BLaER1 (cell line): ENCODE measurements around the gene ALDH1A1.

Experiments
- H3K27ac ChIP-seq: shearing (Covaris generic); formaldehyde crosslinking; 2 replicates; pipeline ENCODE4 v1.8.1; 2022
- H3K27me3 ChIP-seq: shearing (Covaris generic); formaldehyde crosslinking; 2 replicates; pipeline ENCODE4 v1.8.1; 2022
- H3K36me3 ChIP-seq: shearing (Covaris generic); formaldehyde crosslinking; 2 replicates; pipeline ENCODE4 v1.8.1; 2022
- H3K4me1 ChIP-seq: shearing (Covaris generic); formaldehyde crosslinking; 2 replicates; pipeline ENCODE4 v1.8.1; 2022
- H3K4me2 ChIP-seq: shearing (Covaris generic); formaldehyde crosslinking; 2 replicates; pipeline ENCODE4 v1.8.1; 2022
- H3K4me3 ChIP-seq: shearing (Covaris generic); formaldehyde crosslinking; 2 replicates; pipeline ENCODE4 v1.8.1; 2022
- H3K9ac ChIP-seq: shearing (Covaris generic); formaldehyde crosslinking; 2 replicates; pipeline ENCODE4 v1.8.1; 2022
- H3K9me3 ChIP-seq: shearing (Covaris generic); formaldehyde crosslinking; 2 replicates; pipeline ENCODE4 v1.8.1; 2022
- H4K20me1 ChIP-seq: shearing (Covaris generic); formaldehyde crosslinking; 2 replicates; pipeline ENCODE4 v1.8.1; 2022
- Cebpa-rat ChIP-seq: shearing (Covaris generic); IDR thresholded peaks from 2 replicates; pipeline ENCODE4 v1.8.1; 2022

Gene ALDH1A1

DNA sequence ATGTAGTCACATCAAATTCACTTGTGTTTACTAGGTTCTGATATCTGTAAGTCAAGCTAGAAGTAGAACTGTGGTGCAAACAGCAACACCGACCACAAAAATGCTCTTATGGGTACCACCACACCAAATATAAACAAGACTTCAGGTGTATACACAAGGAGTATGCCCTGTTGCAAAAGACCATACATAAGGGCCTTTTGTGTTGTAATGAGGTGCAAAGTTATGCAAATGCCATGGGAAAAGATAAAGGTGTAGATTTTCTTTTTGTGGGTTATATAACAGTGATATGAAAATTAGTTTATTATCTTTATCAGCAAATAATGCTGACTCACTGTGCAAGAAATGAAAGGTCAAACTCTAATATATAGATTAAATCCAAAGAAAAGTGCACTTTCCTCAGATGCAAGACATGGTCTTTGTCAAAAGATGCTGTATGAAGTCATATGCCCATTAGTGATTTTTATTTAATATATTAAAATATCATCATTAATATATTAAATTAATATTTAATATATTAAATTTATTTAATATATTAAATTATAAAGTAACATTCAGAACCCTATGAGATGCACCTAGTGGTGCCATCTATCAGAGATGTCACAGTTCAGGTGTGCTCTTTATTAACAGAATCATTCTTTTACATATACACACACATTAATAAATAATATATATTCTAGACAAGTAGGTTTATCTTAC is 26.7 kb upstream of the ALDH1A1 start:
- Histone ChIP-seq H4K20me1 (no peaks in the 10 kb centered on the region), H3K4me1 (no peaks in the 10 kb centered on the region)

DNA sequence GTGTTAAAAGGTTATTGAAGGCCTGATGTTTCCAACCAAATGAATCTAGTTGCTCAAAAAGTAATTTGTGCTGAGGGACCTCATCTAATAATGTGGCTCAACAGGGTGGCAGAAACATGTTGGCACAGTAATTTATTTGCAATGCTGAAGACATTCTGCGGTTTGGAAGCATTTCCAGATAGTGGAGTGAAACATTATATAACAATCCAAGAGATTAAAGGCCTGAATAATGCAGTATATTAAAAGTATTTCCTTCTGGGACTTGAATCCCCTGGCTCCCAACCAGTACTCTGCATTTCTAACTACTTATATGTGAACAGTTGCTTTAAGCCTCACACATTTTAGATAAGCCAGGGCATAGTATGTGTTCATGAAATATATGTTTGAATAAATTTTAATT is 25.9 kb upstream of the ALDH1A1 start:
- no peak overlapping the region for H3K9ac ChIP-seq
- H3K4me3 ChIP-seq, result no peak overlapping the region
- no peaks in the 10 kb centered on the region for H3K36me3 ChIP-seq
- H3K27me3 ChIP-seq, result no peaks in the 10 kb centered on the region
- H3K9me3 ChIP-seq, result no peaks in the 10 kb centered on the region
- no peak overlapping the region for H3K27ac ChIP-seq
- H3K4me2 ChIP-seq, result no peak overlapping the region
- H4K20me1 ChIP-seq, result no peaks in the 10 kb centered on the region
- no peaks in the 10 kb centered on the region for H3K4me1 ChIP-seq
- TF ChIP-seq Cebpa-rat, result no peak

More for the DNA sequence above, 26.7 kb upstream of the ALDH1A1 start:
- no peak for TF ChIP-seq Cebpa-rat
- H3K27me3 ChIP-seq, result no peaks in the 10 kb centered on the region
- H3K9ac ChIP-seq, result no peak overlapping the region
- no peaks in the 10 kb centered on the region for H3K9me3 ChIP-seq
- no peak overlapping the region for H3K4me3 ChIP-seq
- no peaks in the 10 kb centered on the region for H3K36me3 ChIP-seq
- no peak overlapping the region for H3K4me2 ChIP-seq
- H3K27ac ChIP-seq, result no peak overlapping the region

DNA sequence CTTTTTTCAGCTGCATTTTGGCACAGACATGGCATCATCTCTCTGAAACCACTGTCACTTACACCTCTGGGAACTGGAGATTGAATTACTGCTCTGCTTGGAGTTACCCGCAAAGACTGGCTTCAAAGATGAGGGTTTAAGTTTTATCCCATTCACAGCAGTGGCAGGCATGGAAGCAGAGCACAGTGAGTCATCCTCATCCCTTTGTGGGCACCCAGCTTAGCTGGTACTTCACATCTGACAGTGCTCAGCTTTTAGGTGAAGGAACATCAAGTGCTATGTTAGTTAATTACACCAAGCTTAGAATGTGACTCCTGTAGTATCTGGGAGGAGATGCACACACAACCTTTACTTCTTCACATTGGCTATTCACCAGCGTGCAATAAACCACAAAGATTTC is 24.8 kb upstream of the ALDH1A1 start:
- no peak for TF ChIP-seq Cebpa-rat
- Histone ChIP-seq H3K9me3 (no peaks in the 10 kb centered on the region), H3K4me3 (no peak overlapping the region), H3K27ac (no peak overlapping the region), H3K36me3 (no peaks in the 10 kb centered on the region), H3K27me3 (no peaks in the 10 kb centered on the region), H3K4me1 (no peaks in the 10 kb centered on the region), H4K20me1 (no peaks in the 10 kb centered on the region), H3K4me2 (no peak overlapping the region), H3K9ac (no peak overlapping the region)

DNA sequence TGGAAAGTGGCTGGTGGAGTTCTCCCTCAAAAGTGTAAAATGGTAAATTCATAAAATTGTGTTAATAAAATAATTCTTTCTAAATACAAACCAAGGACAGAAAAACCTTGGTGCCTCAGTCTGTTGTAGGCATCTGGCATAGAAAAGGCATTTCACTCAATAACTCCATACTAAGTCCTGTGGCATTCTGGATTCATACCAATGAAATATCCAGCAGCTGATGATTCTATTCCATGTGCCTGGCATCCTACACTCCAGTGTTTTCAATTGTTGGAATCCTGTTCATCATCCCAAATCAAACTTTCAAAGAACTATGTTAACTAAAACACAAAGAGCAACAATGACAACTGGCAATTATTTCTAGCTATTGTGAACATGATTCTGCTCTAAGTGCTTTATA is 21.6 kb upstream of the ALDH1A1 start:
- H4K20me1 ChIP-seq, result no peaks in the 10 kb centered on the region
- no peaks in the 10 kb centered on the region for H3K9me3 ChIP-seq
- H3K4me1 ChIP-seq, result no peaks in the 10 kb centered on the region
- H3K27me3 ChIP-seq, result no peaks in the 10 kb centered on the region
- no peak overlapping the region for H3K27ac ChIP-seq
- no peak overlapping the region for H3K9ac ChIP-seq
- no peak overlapping the region for H3K4me3 ChIP-seq
- H3K36me3 ChIP-seq, result no peaks in the 10 kb centered on the region
- H3K4me2 ChIP-seq, result no peak overlapping the region
- TF ChIP-seq Cebpa-rat, result no peak

DNA sequence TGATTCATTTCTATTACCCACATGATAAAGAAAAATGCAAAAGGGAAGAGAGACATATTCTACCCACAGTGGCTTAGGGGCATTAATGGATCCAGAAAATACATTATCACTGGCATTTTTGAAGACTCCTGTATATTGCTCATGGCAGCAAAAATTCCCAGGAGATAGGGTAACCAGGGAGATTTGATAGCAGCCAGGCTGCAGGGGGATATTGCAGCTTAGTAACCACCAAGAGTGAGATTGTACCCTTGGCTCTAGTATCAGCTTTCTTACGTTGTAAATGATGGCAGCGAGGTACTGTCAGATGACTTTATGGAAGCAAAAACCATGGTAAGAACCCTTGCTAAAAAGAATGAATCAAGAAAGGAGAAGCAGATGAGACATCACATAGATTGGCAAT is 19.8 kb upstream of the ALDH1A1 start:
- Histone ChIP-seq H3K4me3 (no peak overlapping the region), H4K20me1 (no peaks in the 10 kb centered on the region), H3K9ac (no peak overlapping the region), H3K27me3 (no peaks in the 10 kb centered on the region), H3K9me3 (no peaks in the 10 kb centered on the region), H3K27ac (no peak overlapping the region), H3K4me2 (no peak overlapping the region), H3K36me3 (no peaks in the 10 kb centered on the region), H3K4me1 (no peaks in the 10 kb centered on the region)
- no peak for TF ChIP-seq Cebpa-rat

DNA sequence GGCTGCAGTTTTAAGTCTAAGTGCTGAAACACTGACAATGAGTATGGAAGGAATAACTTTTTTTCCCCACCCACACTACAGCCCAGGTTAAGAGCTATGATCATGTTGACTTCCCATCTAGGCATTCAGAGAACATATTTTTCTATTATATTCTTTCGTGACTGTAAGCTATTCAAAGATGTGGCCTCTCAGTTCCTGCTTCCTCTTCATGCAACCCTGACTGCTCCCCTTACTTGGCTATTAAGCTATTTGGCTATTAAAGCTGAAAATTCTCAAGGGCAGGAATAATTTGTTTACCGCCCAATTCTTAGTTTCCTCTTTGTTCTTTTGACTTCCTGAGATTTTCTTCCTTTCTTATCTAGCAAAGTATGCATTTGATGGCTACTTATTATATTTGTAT is 18.6 kb upstream of the ALDH1A1 start:
- no peak for TF ChIP-seq Cebpa-rat
- Histone ChIP-seq H3K36me3 (no peaks in the 10 kb centered on the region), H3K4me3 (no peak overlapping the region), H3K4me2 (no peak overlapping the region), H3K9ac (no peak overlapping the region), H3K27ac (no peak overlapping the region), H3K27me3 (no peaks in the 10 kb centered on the region), H3K4me1 (no peaks in the 10 kb centered on the region), H3K9me3 (no peaks in the 10 kb centered on the region), H4K20me1 (no peaks in the 10 kb centered on the region)

DNA sequence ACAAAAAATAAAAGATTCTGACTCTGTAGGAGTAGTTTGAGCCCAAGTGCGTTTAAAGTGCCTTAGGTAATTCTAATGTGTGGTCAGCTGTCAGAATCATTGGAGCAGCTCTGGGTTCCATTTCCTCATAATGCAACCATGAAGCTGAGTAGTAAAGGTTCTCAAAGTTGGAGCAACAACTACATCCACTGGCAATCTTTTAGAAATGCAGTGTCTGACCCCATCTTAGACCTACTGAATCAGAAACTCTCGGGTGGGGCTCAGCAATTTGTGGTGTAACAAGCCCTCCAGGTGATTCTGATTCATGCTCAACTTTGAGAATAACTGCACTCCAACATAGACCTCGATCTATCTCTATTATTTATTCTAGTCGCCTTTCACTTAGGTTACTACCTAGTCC is 7.6 kb upstream of the ALDH1A1 start:
- H3K4me3 ChIP-seq, result no peak overlapping the region
- peaks cover 9% of the 10 kb centered on the region; the same call in 1 of the 2 replicates for H3K9me3 ChIP-seq
- H3K4me2 ChIP-seq, result no peak overlapping the region
- no peak overlapping the region for H3K27ac ChIP-seq
- no peaks in the 10 kb centered on the region for H3K4me1 ChIP-seq
- H3K36me3 ChIP-seq, result no peaks in the 10 kb centered on the region
- H3K27me3 ChIP-seq, result no peaks in the 10 kb centered on the region
- H4K20me1 ChIP-seq, result no peaks in the 10 kb centered on the region
- H3K9ac ChIP-seq, result no peak overlapping the region
- TF ChIP-seq Cebpa-rat, result no peak

DNA sequence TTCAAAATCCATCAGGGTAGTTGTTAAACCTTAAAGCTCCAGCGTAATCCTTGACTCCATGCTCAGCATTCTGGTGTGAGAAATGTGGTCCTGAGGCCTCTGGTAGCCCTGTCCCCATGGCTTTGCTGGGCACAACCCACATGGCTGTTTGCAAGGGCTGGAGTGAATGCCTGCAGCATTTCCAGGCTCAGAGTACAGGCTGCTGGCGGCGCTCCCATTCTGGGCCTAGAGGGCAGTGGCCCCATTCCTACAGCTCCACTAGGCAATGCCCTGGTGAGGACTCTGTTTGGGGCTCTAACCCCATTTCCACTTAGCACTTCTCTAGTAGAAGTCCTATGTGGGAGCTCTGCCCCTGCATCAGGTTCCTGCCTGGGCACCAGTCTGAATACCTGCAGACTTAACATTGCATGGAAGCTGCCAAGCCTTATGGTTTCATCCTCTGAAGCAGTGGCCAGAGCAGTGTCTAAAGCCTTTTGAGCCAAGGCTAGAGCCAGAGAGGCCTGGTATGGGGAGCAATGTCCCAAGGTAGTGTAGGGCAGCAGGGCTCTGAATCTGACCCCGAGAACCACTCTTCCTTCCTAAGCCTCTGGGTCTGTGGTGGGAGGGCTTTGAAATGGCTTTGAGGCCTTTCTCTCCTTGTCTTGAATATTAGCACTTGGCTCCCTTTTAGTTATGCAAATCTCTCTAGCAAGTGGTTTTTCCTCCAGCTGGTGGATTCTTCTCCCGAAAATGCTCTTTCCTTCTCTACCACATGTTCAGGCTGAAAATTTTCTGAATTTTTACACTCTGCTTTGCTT is 5.8 kb upstream of the ALDH1A1 start:
- Histone ChIP-seq H4K20me1 (no peaks in the 10 kb centered on the region), H3K4me2 (no peak overlapping the region)
- no peak for TF ChIP-seq Cebpa-rat

DNA sequence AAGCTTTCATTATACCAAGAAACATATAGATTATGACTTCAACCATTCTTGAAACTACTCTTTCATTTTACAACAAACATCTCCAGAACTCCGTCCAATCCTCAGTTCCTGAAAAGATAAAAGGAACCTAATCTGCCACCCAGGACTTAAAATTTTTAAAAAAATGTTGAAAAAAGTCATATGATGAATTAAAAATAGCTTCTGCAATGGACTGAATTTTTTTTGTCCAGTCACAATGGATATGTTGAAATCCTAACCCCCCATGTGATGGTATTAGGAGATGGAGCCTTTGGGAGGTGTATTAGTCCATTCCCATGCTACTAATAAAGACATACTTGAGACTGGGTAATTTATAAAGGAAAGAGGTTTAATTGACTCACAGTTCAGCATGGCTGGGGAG is 2.7 kb upstream of the ALDH1A1 start:
- Histone ChIP-seq H3K4me3 (no peak overlapping the region), H3K9me3 (peaks cover 9% of the 10 kb centered on the region; the same call in 1 of the 2 replicates), H4K20me1 (no peaks in the 10 kb centered on the region), H3K27me3 (no peaks in the 10 kb centered on the region), H3K4me1 (peaks cover 22% of the 10 kb centered on the region), H3K36me3 (no peaks in the 10 kb centered on the region), H3K4me2 (no peak overlapping the region), H3K9ac (no peak overlapping the region), H3K27ac (no peak overlapping the region)
- no peak for TF ChIP-seq Cebpa-rat

More for the DNA sequence above, 5.8 kb upstream of the ALDH1A1 start:
- no peak overlapping the region for H3K4me3 ChIP-seq
- no peaks in the 10 kb centered on the region for H3K36me3 ChIP-seq
- no peaks in the 10 kb centered on the region for H3K27me3 ChIP-seq
- no peak overlapping the region for H3K9ac ChIP-seq
- peaks cover 9% of the 10 kb centered on the region; the same call in 1 of the 2 replicates for H3K9me3 ChIP-seq
- no peak overlapping the region for H3K27ac ChIP-seq
- H3K4me1 ChIP-seq, result no peaks in the 10 kb centered on the region

DNA sequence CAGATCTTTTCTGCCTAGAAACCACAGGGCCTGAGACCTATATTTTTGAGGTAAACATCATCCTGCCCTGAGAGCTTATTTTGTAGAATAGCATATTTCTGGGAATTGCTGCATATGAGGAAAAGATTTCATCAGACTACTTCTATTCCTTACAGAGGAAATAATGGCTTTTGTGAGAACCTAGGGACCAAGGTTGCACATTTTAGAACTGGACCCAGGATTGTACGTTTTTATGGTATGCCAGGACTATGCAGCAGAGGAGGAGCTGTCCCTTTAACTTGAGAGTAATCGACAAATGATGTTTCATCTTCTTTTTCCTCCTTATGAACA is 2.2 kb upstream of the ALDH1A1 start:
- no peak for TF ChIP-seq Cebpa-rat
- no peaks in the 10 kb centered on the region for H3K27me3 ChIP-seq
- H3K4me2 ChIP-seq, result no peak overlapping the region
- H3K4me3 ChIP-seq, result no peak overlapping the region
- H3K36me3 ChIP-seq, result no peaks in the 10 kb centered on the region
- no peak overlapping the region for H3K9ac ChIP-seq
- peaks cover 9% of the 10 kb centered on the region; the same call in 1 of the 2 replicates for H3K9me3 ChIP-seq
- no peak overlapping the region for H3K27ac ChIP-seq
- no peaks in the 10 kb centered on the region for H4K20me1 ChIP-seq
- peaks cover 22% of the 10 kb centered on the region for H3K4me1 ChIP-seq
